Keratinocyte (primary cell): Measurements from ENCODE around the gene CHRNA1. TPM values are rescaled to one million over a fixed set of nuclear protein-coding genes. Genes with fewer than 3 reads are reported as not detected.

Experiments
- DNase-seq: peaks from one replicate; pipeline ENCODE4 v3.0.0-alpha.2; 2011; ENCODE audit warnings: low read depth, missing footprints, low spot score
- FAIRE-seq: peaks from 2 replicates; lab custom pipeline; 2011; peaks lifted over from hg19 to GRCh38; lab: Jason Lieb, UNC
- H2AFZ ChIP-seq: 2 replicates; pipeline ENCODE4 v1.6.0; 2012; ENCODE audit warnings: low read length, control low read depth, inconsistent platforms; ENCODE audit not compliant: control insufficient read depth
- H3K27ac ChIP-seq: 2 replicates; pipeline ENCODE4 v1.5.1; 2011; ENCODE audit warnings: low read length; ENCODE audit not compliant: control insufficient read depth, insufficient read depth
- H3K27me3 ChIP-seq: 3 replicates; pipeline ENCODE4 v1.6.0; 2011; ENCODE audit warnings: low read length; ENCODE audit not compliant: control insufficient read depth, insufficient read depth; ENCODE audit errors: extremely low read depth
- H3K36me3 ChIP-seq, 2 experiments: 2 replicates in 1 of 2; 3 replicates in 1 of 2; pipeline ENCODE4 v1.5.1; 2011; ENCODE audit warnings: low read length in 2 of 2, mild to moderate bottlenecking in 1 of 2; ENCODE audit not compliant: control insufficient read depth in 2 of 2, insufficient read depth in 2 of 2; ENCODE audit errors: extremely low read depth in 1 of 2
- H3K4me1 ChIP-seq: 3 replicates; pipeline ENCODE4 v1.5.1; 2011; ENCODE audit warnings: low read length; ENCODE audit not compliant: control insufficient read depth, insufficient read depth; ENCODE audit errors: extremely low read depth
- H3K4me2 ChIP-seq: 3 replicates; pipeline ENCODE4 v1.6.0; 2011; ENCODE audit warnings: low read depth, low read length; ENCODE audit not compliant: control insufficient read depth, insufficient read depth; ENCODE audit errors: extremely low read depth
- H3K4me3 ChIP-seq, 3 experiments: fragments of 200-600 bp in 1 of 3; sonication (generic) in 1 of 3; 2 replicates in 2 of 3; 3 replicates in 1 of 3; pipeline ENCODE4 v1.5.1; 2011 to 2016; ENCODE audit warnings: low read length in 3 of 3, mild to moderate bottlenecking in 3 of 3, control low read depth in 2 of 3, inconsistent platforms in 1 of 3, low read depth in 1 of 3, mixed read lengths in 1 of 3, mixed run types in 1 of 3, moderate library complexity in 1 of 3; ENCODE audit not compliant: control insufficient read depth in 2 of 3, insufficient read depth in 2 of 3; ENCODE audit errors: extremely low read depth in 1 of 3
- H3K79me2 ChIP-seq: 2 replicates; pipeline ENCODE4 v1.6.0; 2012; ENCODE audit warnings: low read length; ENCODE audit not compliant: control insufficient read depth, insufficient read depth
- H3K9ac ChIP-seq: 3 replicates; pipeline ENCODE4 v1.6.0; 2011; ENCODE audit warnings: low read length; ENCODE audit not compliant: control insufficient read depth, insufficient read depth; ENCODE audit errors: extremely low read depth
- H3K9me1 ChIP-seq: 3 replicates; pipeline ENCODE4 v1.6.0; 2011; ENCODE audit warnings: low read length; ENCODE audit not compliant: control insufficient read depth, insufficient read depth; ENCODE audit errors: extremely low read depth
- H3K9me3 ChIP-seq: 2 replicates; pipeline ENCODE4 v1.5.1; 2012; ENCODE audit warnings: low read depth, low read length; ENCODE audit not compliant: control insufficient read depth
- H4K20me1 ChIP-seq: 3 replicates; pipeline ENCODE4 v1.6.0; 2011; ENCODE audit warnings: low read length; ENCODE audit not compliant: control insufficient read depth, insufficient read depth; ENCODE audit errors: extremely low read depth
- CTCF ChIP-seq, 3 experiments: IDR thresholded peaks in 1 of 3; conservative IDR thresholded peaks in 1 of 3; optimal IDR thresholded peaks in 1 of 3; 2 replicates in 2 of 3; 3 replicates in 1 of 3; pipeline versions ENCODE3 to v1.5.1; 2011; ENCODE audit warnings: low read length in 3 of 3, mild to moderate bottlenecking in 3 of 3, moderate library complexity in 2 of 3, control low read depth in 1 of 3, inconsistent platforms in 1 of 3; ENCODE audit not compliant: insufficient read depth in 2 of 3; ENCODE audit errors: extremely low read depth in 1 of 3
- EZH2 ChIP-seq: IDR thresholded peaks from one replicate; pipeline ENCODE4 v1.6.1; 2012; ENCODE audit warnings: inconsistent platforms, mild to moderate bottlenecking, low read length, moderate library complexity
- dilution Hi-C: fragments of 300-500 bp; cut with MboI; formaldehyde crosslinking; loops from one replicate; pipeline ENCODE4 v1.7.0; 2020; ENCODE audit warnings: low sequenced_read_pairs; ENCODE audit not compliant: extremely low pct_ligation_motif_present
- polyA plus RNA-seq, 5 experiments: library from polyadenylated mRNA; depleted of rRNA in 3 of 5; stranded (reverse) in 3 of 5; stranded (forward) in 1 of 5; unstranded in 1 of 5; fragments of >200 nt; gene quantifications; 1 replicate in 1 of 5; 2 replicates in 3 of 5; 3 replicates in 1 of 5; pipeline versions ENCODE4 v1.2.1 to v1.2.3, GENCODE V29; 2011 to 2012; ENCODE audit warnings: missing spikeins in 2 of 5, low read depth in 1 of 5, low replicate concordance in 1 of 5

CHRNA1 gene
- polyA plus RNA-seq, 1 donor (not counting 4 experiments of a cell fraction or from before 2014, with no cell fraction given): not detected

GRCh38 chr2:174753038-174753633, 11.1 kb downstream of the CHRNA1 start:
- Histone ChIP-seq H3K4me2 (no peak overlapping the region), H4K20me1 (no peaks in the 10 kb centered on the region), H3K27ac (no peak overlapping the region), H3K36me3 (no peaks in the 10 kb centered on the region), H3K9me1 (no peaks in the 10 kb centered on the region), H3K27me3 (no peaks in the 10 kb centered on the region), H2AFZ (no peak overlapping the region), H3K9me3 (no peaks in the 10 kb centered on the region), H3K79me2 (no peaks in the 10 kb centered on the region), H3K4me1 (peaks cover 5% of the 10 kb centered on the region), H3K4me3 (no peak overlapping the region), H3K9ac (no peak overlapping the region)
- no peak for FAIRE-seq
- no peak for TF ChIP-seq EZH2
- TF ChIP-seq CTCF (optimal IDR thresholded peaks at IDR 0.05 in 1 of 3, IDR thresholded peaks at IDR 0.05 in 1 of 3, conservative IDR thresholded peaks at IDR 0.05 in 1 of 3; ENCODE audit: extremely low read depth in 1 of 3, insufficient read depth in 2 of 3, low read length in 3 of 3): no peak
- no peak for DNase-seq
- dilution Hi-C loops: loop anchor here (25.0 kb wide), 1 partner anchor 209 kb away; no protein-coding TSS in a partner anchor

- Histone ChIP-seq H3K4me2 (no peak overlapping the region), H3K4me1 (peaks cover 5% of the 10 kb centered on the region), H2AFZ (no peak overlapping the region), H3K79me2 (no peaks in the 10 kb centered on the region), H3K9me1 (no peaks in the 10 kb centered on the region), H3K9ac (no peak overlapping the region), H3K36me3 (no peaks in the 10 kb centered on the region), H3K27me3 (no peaks in the 10 kb centered on the region), H3K4me3 (no peak overlapping the region), H3K27ac (no peak overlapping the region), H4K20me1 (no peaks in the 10 kb centered on the region), H3K9me3 (no peaks in the 10 kb centered on the region)
- FAIRE-seq (no peak), DNase-seq (no peak)
- dilution Hi-C loops: loop anchor here (25.0 kb wide), 1 partner anchor 210 kb away; no protein-coding TSS in a partner anchor
- no peak for TF ChIP-seq EZH2
- TF ChIP-seq CTCF (optimal IDR thresholded peaks at IDR 0.05 in 1 of 3, IDR thresholded peaks at IDR 0.05 in 1 of 3, conservative IDR thresholded peaks at IDR 0.05 in 1 of 3; ENCODE audit: extremely low read depth in 1 of 3, insufficient read depth in 2 of 3, low read length in 3 of 3): no peak
Measured at GRCh38 chr2:174752403-174753037, 11.8 kb downstream of the CHRNA1 start.
